Activated CD4-positive, alpha-beta T cell treated with anti-CD3 and anti-CD28 coated beads, Interleukin-2, Interleukin-6, amounts not matched to agents 100 ng/mL and 50 ng/mL, durations not matched to agents 16 hours and 8 hours (primary cell): Measurements from ENCODE around the gene RNF157.

ENCODE experiments used
- DNase-seq: peaks from one replicate; pipeline ENCODE4 v3.0.0-alpha.2; 2020

RNF157 gene

GRCh38 chr17:76154936-76155845 is 85.1 kb downstream of the RNF157 start:
- DNase-seq = no peak

GRCh38 chr17:76154292-76154691 is 86.0 kb downstream of the RNF157 start:
- no peak for DNase-seq

GRCh38 chr17:76153640-76154039 is 86.7 kb downstream of the RNF157 start:
- DNase-seq = no peak

- no peak for DNase-seq
Measured at GRCh38 chr17:76153202-76153601, 87.1 kb downstream of the RNF157 start.

- DNase-seq = no peak
Measured at GRCh38 chr17:76152591-76152990, 87.7 kb downstream of the RNF157 start.

GRCh38 chr17:76151896-76152454 is 88.3 kb downstream of the RNF157 start:
- DNase-seq = no peak

- DNase-seq = no peak
Measured at GRCh38 chr17:76150712-76151622, 89.3 kb downstream of the RNF157 start.

- DNase-seq = no peak
Measured at GRCh38 chr17:76149214-76149613, 91.1 kb downstream of the RNF157 start.

- DNase-seq = no peak
Measured at GRCh38 chr17:76148015-76148326, 92.3 kb downstream of the RNF157 start.

GRCh38 chr17:76147211-76148014 is 92.9 kb downstream of the RNF157 start:
- DNase-seq = no peak

GRCh38 chr17:76146053-76146851 is 94.0 kb downstream of the RNF157 start:
- peak; percentile 16 for DNase-seq

- DNase-seq = peak; percentile 42
Measured at GRCh38 chr17:76145231-76146052, 94.9 kb downstream of the RNF157 start.

- DNase-seq = no peak
Measured at GRCh38 chr17:76142585-76143041, 97.7 kb downstream of the RNF157 start.

- no peak for DNase-seq
Measured at GRCh38 chr17:76142039-76142584, 98.2 kb downstream of the RNF157 start.

GRCh38 chr17:76141212-76142038 is 98.9 kb downstream of the RNF157 start, which contains the start of gene FOXJ1:
TSS of gene FOXJ1 (minus strand) at chr17:76141245. CDS start at chr17:76140395, 850 bp downstream.
- DNase-seq = peak; percentile 94

- DNase-seq = no peak
Measured at GRCh38 chr17:76140661-76141211, 99.6 kb downstream of the RNF157 start.

GRCh38 chr17:76139801-76140660 is 100.3 kb downstream of the RNF157 start:
- no peak for DNase-seq
